Endodermal cell (in vitro differentiated cells): ENCODE data around the gene GSDME. TPM values are rescaled to one million over a fixed set of nuclear protein-coding genes. Genes with fewer than 3 reads are reported as not detected.

ENCODE experiments used
- DNase-seq: peaks from one replicate; pipeline ENCODE4 v3.0.0-alpha.2; 2017
- H3K27ac ChIP-seq: 2 replicates; pipeline ENCODE4 v1.5.1; 2013; ENCODE audit warnings: mild to moderate bottlenecking, low read depth, low read length, moderate library complexity
- H3K27me3 ChIP-seq: 2 replicates; pipeline ENCODE4 v1.6.1; 2013; ENCODE audit warnings: mild to moderate bottlenecking, low read length, moderate library complexity; ENCODE audit not compliant: insufficient read depth, control insufficient read depth, poor library complexity, severe bottlenecking
- H3K36me3 ChIP-seq: 2 replicates; pipeline ENCODE4 v1.7.0; 2013; ENCODE audit warnings: mild to moderate bottlenecking, low read length, moderate library complexity; ENCODE audit not compliant: control insufficient read depth, insufficient read depth
- H3K4me1 ChIP-seq: one replicate; pipeline ENCODE4 v1.7.0; 2013; ENCODE audit warnings: low read length; ENCODE audit not compliant: control insufficient read depth, insufficient read depth
- H3K4me3 ChIP-seq: 2 replicates; pipeline ENCODE4 v1.5.1; 2013; ENCODE audit warnings: mild to moderate bottlenecking, low read length, moderate library complexity
- H3K9ac ChIP-seq: 2 replicates; pipeline ENCODE4 v1.6.1; 2013; ENCODE audit warnings: mild to moderate bottlenecking, low read length, moderate library complexity; ENCODE audit not compliant: poor library complexity, severe bottlenecking; ENCODE audit errors: extremely low read depth
- H3K9me3 ChIP-seq: 2 replicates; pipeline ENCODE4 v1.6.1; 2013; ENCODE audit warnings: mild to moderate bottlenecking, low read length, moderate library complexity; ENCODE audit not compliant: control insufficient read depth
- H3K27ac Mint-ChIP-seq: 2 replicates; pipeline ENCODE4 v1.8.0; 2020; ENCODE audit warnings: mixed read lengths
- H3K27me3 Mint-ChIP-seq: 2 replicates; pipeline ENCODE4 v1.8.0; 2021; ENCODE audit warnings: mild to moderate bottlenecking, mixed read lengths; ENCODE audit not compliant: insufficient read depth
- H3K36me3 Mint-ChIP-seq: 2 replicates; pipeline ENCODE4 v1.8.0; 2020; ENCODE audit warnings: low read depth, mixed read lengths
- H3K4me1 Mint-ChIP-seq: 2 replicates; pipeline ENCODE4 v1.8.0; 2020; ENCODE audit warnings: mixed read lengths
- H3K4me3 Mint-ChIP-seq: 2 replicates; pipeline ENCODE4 v1.8.0; 2020; ENCODE audit warnings: mild to moderate bottlenecking, moderate library complexity, mixed read lengths
- H3K9me3 Mint-ChIP-seq: 2 replicates; pipeline ENCODE4 v1.8.0; 2020; ENCODE audit warnings: mild to moderate bottlenecking, mixed read lengths
- CTCF ChIP-seq: fragments of 200-600 bp; sonication (generic); conservative IDR thresholded peaks from 2 replicates; pipeline ENCODE4 v1.5.0; 2021; ENCODE audit warnings: antibody characterized with exemption, mild to moderate bottlenecking
- WGBS, 2 experiments: methylation state at CpG; one replicate each; pipeline versions ENCODE4 v1.1.5 to v1.1.7; 2013; ENCODE audit warnings: missing lambda C conversion rate in 2 of 2, mixed read lengths in 1 of 2; ENCODE audit not compliant: insufficient coverage in 1 of 2, insufficient read length in 1 of 2; 5-methylcytosine and 5-hydroxymethylcytosine counted together
- total RNA-seq, 2 donors: library from RNA; stranded (reverse); fragmentation: NEBNext Ultra II Directional in 1 of 2; extraction: Animal tissue kit (Norgen Biotek cat#: 25700) in 1 of 2; gene quantifications; 2 replicates in 1 of 2; 3 replicates in 1 of 2; pipeline ENCODE4 v1.2.1, GENCODE V29; 2021

GSDME gene
- total RNA-seq, 2 donors from 2014 or later: 8.9 to 17.9 TPM

GRCh38 chr7:24745355-24745754 is 11.9 kb downstream of the GSDME start:
- Mint-ChIP-seq H3K27ac (no peak overlapping the region), H3K9me3 (no peaks in the 10 kb centered on the region), H3K4me3 (no peak overlapping the region), H3K36me3 (no peaks in the 10 kb centered on the region), H3K4me1 (no peaks in the 10 kb centered on the region), H3K27me3 (no peaks in the 10 kb centered on the region)
- TF ChIP-seq CTCF: no peak
- Histone ChIP-seq H3K4me3 (no peak overlapping the region), H3K27ac (no peak overlapping the region), H3K27me3 (no peaks in the 10 kb centered on the region), H3K36me3 (no peaks in the 10 kb centered on the region), H3K9me3 (no peaks in the 10 kb centered on the region), H3K4me1 (no peaks in the 10 kb centered on the region), H3K9ac (no peak overlapping the region)
- no peak for DNase-seq

GRCh38 chr7:24743471-24743870 is 13.8 kb downstream of the GSDME start:
- WGBS, 2 experiments: 92 to 100% methylated on average over 4 to 6 of the region's 6 CpGs
- Histone ChIP-seq H3K4me1 (no peaks in the 10 kb centered on the region), H3K27ac (no peak overlapping the region), H3K9ac (no peak overlapping the region), H3K27me3 (no peaks in the 10 kb centered on the region), H3K9me3 (peaks cover 5% of the 10 kb centered on the region), H3K4me3 (no peak overlapping the region), H3K36me3 (no peaks in the 10 kb centered on the region)
- no peak overlapping the region for H3K27ac Mint-ChIP-seq
- H3K27me3 Mint-ChIP-seq: no peaks in the 10 kb centered on the region
- TF ChIP-seq CTCF: no peak
- no peaks in the 10 kb centered on the region for H3K4me1 Mint-ChIP-seq
- no peaks in the 10 kb centered on the region for H3K36me3 Mint-ChIP-seq
- DNase-seq: no peak
- no peak overlapping the region for H3K4me3 Mint-ChIP-seq
- peaks cover 7% of the 10 kb centered on the region for H3K9me3 Mint-ChIP-seq

- Mint-ChIP-seq H3K9me3 (peaks cover 15% of the 10 kb centered on the region), H3K27ac (no peak overlapping the region), H3K4me1 (no peaks in the 10 kb centered on the region), H3K36me3 (no peaks in the 10 kb centered on the region), H3K4me3 (no peak overlapping the region), H3K27me3 (no peaks in the 10 kb centered on the region)
- Histone ChIP-seq H3K36me3 (no peaks in the 10 kb centered on the region), H3K9ac (no peak overlapping the region), H3K4me3 (no peak overlapping the region), H3K27ac (no peak overlapping the region), H3K4me1 (no peaks in the 10 kb centered on the region), H3K9me3 (peaks cover 7% of the 10 kb centered on the region), H3K27me3 (no peaks in the 10 kb centered on the region)
- 67 to 90% methylated on average over 1 to 9 of the region's 9 CpGs for WGBS, 2 experiments
- no peak for TF ChIP-seq CTCF
- no peak for DNase-seq
Measured at GRCh38 chr7:24742506-24743162, 14.6 kb downstream of the GSDME start.
